Activated naive CD8-positive, alpha-beta T cell treated with anti-CD3 and anti-CD28 coated beads, Interleukin-2, amount 10 ng/mL, durations not matched to agents 7 days and 5 days (primary cell): ENCODE results near the gene CSK. TPM values are rescaled to one million over a fixed set of nuclear protein-coding genes. Genes with fewer than 3 reads are reported as not detected.
A peak's percentile ranks its signal among the peaks of the same experiment; 100 is the strongest.

ENCODE experiments used
- ATAC-seq: fragments of 150-1000 bp; cut with Tn5 transposase; one replicate; pipeline ENCODE4 v1.10.0; 2021; ENCODE audit warnings: low read depth, moderate library complexity
- POLR2A ChIA-PET: fragments of 350-600 bp; sonication (Branson Sonifier 250); formaldehyde crosslinking; loops from one replicate; lab custom pipeline; 2021; ENCODE audit warnings: antibody characterized with exemption; lab: Charles Lee
- DNase-seq: peaks from one replicate; pipeline ENCODE4 v3.0.0; 2021
- H3K27ac Mint-ChIP-seq: one replicate; pipeline ENCODE4 v1.8.0; 2022; ENCODE audit warnings: mild to moderate bottlenecking, mixed read lengths
- H3K27me3 Mint-ChIP-seq: one replicate; pipeline ENCODE4 v1.8.0; 2022; ENCODE audit warnings: mild to moderate bottlenecking, moderate library complexity, mixed read lengths
- H3K36me3 Mint-ChIP-seq: one replicate; pipeline ENCODE4 v1.8.0; 2021; ENCODE audit warnings: mild to moderate bottlenecking, mixed read lengths
- H3K4me1 Mint-ChIP-seq: one replicate; pipeline ENCODE4 v1.8.0; 2021; ENCODE audit warnings: mixed read lengths
- H3K4me3 Mint-ChIP-seq: one replicate; pipeline ENCODE4 v1.8.0; 2022; ENCODE audit warnings: mild to moderate bottlenecking, moderate library complexity, mixed read lengths
- H3K9me3 Mint-ChIP-seq: one replicate; pipeline ENCODE4 v1.8.0; 2021; ENCODE audit warnings: mixed read lengths
- total RNA-seq, 2 experiments: library from RNA; stranded (reverse); gene quantifications; one replicate each; pipeline ENCODE4 v1.2.3, GENCODE V29; 2021

The CSK gene
- total RNA-seq, 2 experiments from 2014 or later = 269 to 281 TPM

DNA sequence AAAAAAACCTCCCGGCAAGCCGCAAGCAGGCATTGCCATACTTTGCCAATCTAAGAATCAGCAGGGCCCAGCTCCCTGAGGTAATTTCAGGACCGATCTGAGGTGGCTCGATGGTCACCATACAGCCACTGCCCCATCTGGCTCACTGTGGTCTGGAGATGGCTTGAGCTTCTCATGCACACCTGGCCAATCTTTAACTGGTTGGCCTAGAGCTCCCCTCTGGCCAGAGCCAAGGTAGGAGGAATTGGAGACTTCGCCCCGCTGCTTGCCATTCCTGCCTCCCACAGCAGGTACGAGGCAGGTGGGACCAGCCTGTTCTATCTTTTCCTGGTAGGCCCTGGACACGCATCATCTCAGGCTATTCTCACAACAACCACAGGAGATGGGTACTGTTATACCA is 23.1 kb upstream of the CSK start:
- no peaks in the 10 kb centered on the region for H3K9me3 Mint-ChIP-seq
- H3K4me3 Mint-ChIP-seq = no peak overlapping the region
- no peaks in the 10 kb centered on the region for H3K36me3 Mint-ChIP-seq
- POLR2A ChIA-PET = no interaction called here
- peaks cover 3% of the 10 kb centered on the region for H3K27me3 Mint-ChIP-seq
- DNase-seq (no peak), ATAC-seq (no peak)
- H3K4me1 Mint-ChIP-seq = peaks cover 2% of the 10 kb centered on the region
- no peak overlapping the region for H3K27ac Mint-ChIP-seq

- POLR2A ChIA-PET = interaction anchor here (0.6 to 1.1 kb wide), 4 partner anchors 21 to 1082 kb away, joined by 3 to 5 read pairs (median 3); partner anchors contain the start of gene CYP1A1
- H3K4me3 Mint-ChIP-seq = no peak overlapping the region
- DNase-seq (no peak), ATAC-seq (peak; percentile 41)
- no peaks in the 10 kb centered on the region for H3K36me3 Mint-ChIP-seq
- H3K27ac Mint-ChIP-seq = peak overlapping the region; percentile 50
- peaks cover 2% of the 10 kb centered on the region for H3K4me1 Mint-ChIP-seq
- H3K27me3 Mint-ChIP-seq = no peaks in the 10 kb centered on the region
- H3K9me3 Mint-ChIP-seq = no peaks in the 10 kb centered on the region
Measured at GRCh38 chr15:74762791-74763150, 19.1 kb upstream of the CSK start.

GRCh38 chr15:74763416-74763815 is 18.5 kb upstream of the CSK start:
- POLR2A ChIA-PET = interaction anchor here (0.6 to 1.1 kb wide), 2 partner anchors 20 to 93 kb away, joined by 3 to 4 read pairs; no protein-coding TSS in a partner anchor
- H3K27me3 Mint-ChIP-seq = no peaks in the 10 kb centered on the region
- H3K4me3 Mint-ChIP-seq = no peak overlapping the region
- H3K27ac Mint-ChIP-seq = no peak overlapping the region
- H3K9me3 Mint-ChIP-seq = no peaks in the 10 kb centered on the region
- DNase-seq = no peak
- no peaks in the 10 kb centered on the region for H3K36me3 Mint-ChIP-seq
- H3K4me1 Mint-ChIP-seq = peaks cover 2% of the 10 kb centered on the region
- ATAC-seq = no peak

GRCh38 chr15:74767167-74768098 is 14.4 kb upstream of the CSK start:
- POLR2A ChIA-PET = interaction anchor here (1.3 to 21.9 kb wide), 3 partner anchors 25 to 131 kb away, joined by 6 to 709 read pairs (median 8); partner anchors contain the start of gene CYP1A1
- Mint-ChIP-seq H3K36me3 (no peaks in the 10 kb centered on the region), H3K27ac (no peak overlapping the region), H3K4me3 (no peak overlapping the region), H3K9me3 (no peaks in the 10 kb centered on the region), H3K27me3 (no peaks in the 10 kb centered on the region), H3K4me1 (peaks cover 14% of the 10 kb centered on the region)
- ATAC-seq (no peak), DNase-seq (no peak)

- no peaks in the 10 kb centered on the region for H3K36me3 Mint-ChIP-seq
- POLR2A ChIA-PET = interaction anchor here (0.7 to 21.9 kb wide), 7 partner anchors 24 to 135 kb away, joined by 3 to 709 read pairs (median 6); partner anchors contain the start of genes CYP1A1 and EDC3
- peak overlapping the region; percentile 65 for H3K27ac Mint-ChIP-seq
- no peaks in the 10 kb centered on the region for H3K9me3 Mint-ChIP-seq
- peak overlapping the region; percentile 52 for H3K4me3 Mint-ChIP-seq
- ATAC-seq (no peak), DNase-seq (no peak)
- no peaks in the 10 kb centered on the region for H3K27me3 Mint-ChIP-seq
- H3K4me1 Mint-ChIP-seq = peaks cover 12% of the 10 kb centered on the region
Measured at GRCh38 chr15:74768099-74768770, 13.6 kb upstream of the CSK start.

- Mint-ChIP-seq H3K4me1 (peaks cover 12% of the 10 kb centered on the region), H3K27ac (peak overlapping the region; percentile 65), H3K4me3 (peak overlapping the region; percentile 52), H3K27me3 (no peaks in the 10 kb centered on the region), H3K9me3 (no peaks in the 10 kb centered on the region), H3K36me3 (no peaks in the 10 kb centered on the region)
- POLR2A ChIA-PET = interaction anchor here (0.7 to 21.9 kb wide), 7 partner anchors 24 to 136 kb away, joined by 3 to 709 read pairs (median 6); partner anchors contain the start of genes CYP1A1 and EDC3
- DNase-seq = peak; percentile 73
- ATAC-seq = peak; percentile 29
Measured at GRCh38 chr15:74768771-74769342, 13.0 kb upstream of the CSK start.

- no peak overlapping the region for H3K4me3 Mint-ChIP-seq
- H3K27ac Mint-ChIP-seq = no peak overlapping the region
- H3K27me3 Mint-ChIP-seq = no peaks in the 10 kb centered on the region
- ATAC-seq (no peak), DNase-seq (no peak)
- H3K4me1 Mint-ChIP-seq = peaks cover 16% of the 10 kb centered on the region
- POLR2A ChIA-PET = interaction anchor here (0.6 to 21.9 kb wide), 6 partner anchors 23 to 391 kb away, joined by 3 to 709 read pairs (median 6); no protein-coding TSS in a partner anchor
- H3K36me3 Mint-ChIP-seq = no peaks in the 10 kb centered on the region
- H3K9me3 Mint-ChIP-seq = no peaks in the 10 kb centered on the region
Measured at GRCh38 chr15:74769463-74770025, 12.3 kb upstream of the CSK start.

DNA sequence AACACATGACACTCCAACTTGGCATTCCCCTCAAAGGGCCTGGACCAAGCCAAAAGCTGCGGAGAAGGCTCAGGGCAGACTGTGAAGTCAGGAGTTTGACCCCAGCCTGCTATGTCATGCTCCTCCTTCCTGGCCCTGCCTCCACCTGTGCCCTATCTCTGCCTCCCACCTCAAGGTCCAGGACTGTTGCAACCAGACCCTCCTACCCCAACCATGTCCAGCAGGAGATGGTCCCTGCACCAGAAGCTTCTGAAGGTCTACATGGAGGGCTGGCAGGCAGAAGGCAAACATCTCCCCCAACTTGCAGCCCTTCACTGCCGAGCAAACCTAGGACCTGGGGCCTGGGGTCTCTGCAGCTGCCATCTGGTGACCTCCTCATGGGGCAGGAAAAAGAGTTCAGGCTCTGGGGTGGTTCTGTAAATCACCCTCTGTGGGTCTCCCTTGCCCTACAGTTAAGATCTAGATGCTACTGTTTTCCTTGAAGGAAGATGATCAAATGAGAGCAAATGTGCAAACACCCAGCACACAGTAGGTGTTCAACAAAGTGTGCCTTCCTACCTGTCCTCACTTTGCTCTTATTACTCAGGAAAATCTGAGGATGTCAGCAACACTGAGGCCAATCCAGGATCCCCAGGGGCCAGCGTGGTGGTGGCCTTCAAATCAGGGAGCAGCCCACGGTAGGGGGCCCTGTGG is 11.5 kb upstream of the CSK start:
- DNase-seq (no peak), ATAC-seq (no peak)
- no peaks in the 10 kb centered on the region for H3K27me3 Mint-ChIP-seq
- H3K9me3 Mint-ChIP-seq = no peaks in the 10 kb centered on the region
- no peaks in the 10 kb centered on the region for H3K36me3 Mint-ChIP-seq
- no peak overlapping the region for H3K4me3 Mint-ChIP-seq
- H3K27ac Mint-ChIP-seq = no peak overlapping the region
- H3K4me1 Mint-ChIP-seq = peaks cover 17% of the 10 kb centered on the region
- POLR2A ChIA-PET = interaction anchor here (0.8 to 21.9 kb wide), 7 partner anchors 10 to 181 kb away, joined by 3 to 709 read pairs (median 5); partner anchors contain the start of gene CSK

- Mint-ChIP-seq H3K36me3 (no peaks in the 10 kb centered on the region), H3K4me1 (peaks cover 42% of the 10 kb centered on the region), H3K27me3 (no peaks in the 10 kb centered on the region), H3K9me3 (no peaks in the 10 kb centered on the region), H3K27ac (no peak overlapping the region), H3K4me3 (no peak overlapping the region)
- POLR2A ChIA-PET = interaction anchor here (21.9 kb wide), 1 partner anchor 19 kb away, joined by 709 read pairs; no protein-coding TSS in a partner anchor
- ATAC-seq (no peak), DNase-seq (no peak)
Measured at GRCh38 chr15:74773329-74773728, 8.6 kb upstream of the CSK start.

GRCh38 chr15:74773731-74774252 is 8.1 kb upstream of the CSK start:
- POLR2A ChIA-PET = interaction anchor here (0.6 to 21.9 kb wide), 2 partner anchors 19 to 71 kb away, joined by 4 to 709 read pairs; no protein-coding TSS in a partner anchor
- H3K36me3 Mint-ChIP-seq = peaks cover 2% of the 10 kb centered on the region
- DNase-seq = no peak
- peaks cover 44% of the 10 kb centered on the region for H3K4me1 Mint-ChIP-seq
- no peak for ATAC-seq
- H3K4me3 Mint-ChIP-seq = no peak overlapping the region
- H3K27ac Mint-ChIP-seq = peak overlapping the region; percentile 67
- H3K27me3 Mint-ChIP-seq = no peaks in the 10 kb centered on the region
- no peaks in the 10 kb centered on the region for H3K9me3 Mint-ChIP-seq

DNA sequence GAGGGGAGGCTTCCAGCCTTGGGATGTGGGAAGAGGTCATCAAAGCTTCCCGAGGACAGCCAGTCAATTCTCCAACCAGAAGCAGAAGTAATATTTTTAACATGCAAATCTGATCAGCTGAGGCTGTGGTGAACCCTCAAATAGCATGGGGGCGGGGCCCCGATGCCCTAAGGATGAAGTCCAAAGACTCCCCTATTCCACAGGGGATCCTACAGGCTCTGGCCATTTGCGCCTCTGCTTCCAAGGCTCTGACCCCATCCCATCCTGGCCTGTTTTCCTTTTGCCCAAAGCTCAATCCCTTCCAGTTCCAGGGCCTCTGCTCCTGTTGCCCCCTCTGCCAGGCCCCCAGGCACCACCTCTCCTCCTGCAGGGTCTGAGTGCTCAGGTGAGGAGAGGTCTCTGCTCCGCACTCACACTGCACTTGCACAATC is 6.7 kb upstream of the CSK start:
- ATAC-seq = no peak
- Mint-ChIP-seq H3K27ac (peak overlapping the region; percentile 99), H3K9me3 (no peaks in the 10 kb centered on the region), H3K27me3 (no peaks in the 10 kb centered on the region), H3K4me1 (peaks cover 56% of the 10 kb centered on the region), H3K4me3 (no peak overlapping the region), H3K36me3 (peaks cover 2% of the 10 kb centered on the region)
- no peak for DNase-seq
- POLR2A ChIA-PET = interaction anchor here (1.5 to 21.9 kb wide), 2 partner anchors 18 to 70 kb away, joined by 3 to 709 read pairs; no protein-coding TSS in a partner anchor

DNA sequence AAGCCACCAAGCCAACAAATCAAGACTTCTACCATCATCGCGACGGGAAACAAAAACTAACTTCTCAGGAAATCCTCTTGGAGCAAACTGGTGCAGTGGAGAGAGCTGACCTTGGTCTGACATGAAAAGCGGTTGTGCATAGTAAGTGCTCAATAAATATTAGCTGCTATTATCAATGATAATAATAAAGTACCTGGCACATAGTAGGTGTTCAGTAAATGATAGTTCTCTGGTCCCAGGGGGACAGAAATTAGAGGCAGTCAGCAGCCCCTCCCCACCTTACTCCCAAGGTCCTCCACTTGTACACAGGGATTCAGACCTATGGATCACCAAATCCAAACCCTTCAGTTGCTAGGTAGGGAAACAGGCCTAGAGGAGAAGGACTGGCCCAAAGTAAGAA is 6.0 kb upstream of the CSK start:
- Mint-ChIP-seq H3K27me3 (no peaks in the 10 kb centered on the region), H3K9me3 (no peaks in the 10 kb centered on the region), H3K4me3 (no peak overlapping the region), H3K36me3 (peaks cover 2% of the 10 kb centered on the region), H3K27ac (peak overlapping the region; percentile 99), H3K4me1 (peaks cover 63% of the 10 kb centered on the region)
- POLR2A ChIA-PET = interaction anchor here (1.5 to 21.9 kb wide), 2 partner anchors 17 to 69 kb away, joined by 3 to 709 read pairs; no protein-coding TSS in a partner anchor
- ATAC-seq (no peak), DNase-seq (no peak)
